Measurements from ENCODE around the gene AGL. TPM values are rescaled to one million over a fixed set of nuclear protein-coding genes. Genes with fewer than 3 reads are reported as not detected.

AGL gene
- 45.4 TPM for total RNA-seq

DNA sequence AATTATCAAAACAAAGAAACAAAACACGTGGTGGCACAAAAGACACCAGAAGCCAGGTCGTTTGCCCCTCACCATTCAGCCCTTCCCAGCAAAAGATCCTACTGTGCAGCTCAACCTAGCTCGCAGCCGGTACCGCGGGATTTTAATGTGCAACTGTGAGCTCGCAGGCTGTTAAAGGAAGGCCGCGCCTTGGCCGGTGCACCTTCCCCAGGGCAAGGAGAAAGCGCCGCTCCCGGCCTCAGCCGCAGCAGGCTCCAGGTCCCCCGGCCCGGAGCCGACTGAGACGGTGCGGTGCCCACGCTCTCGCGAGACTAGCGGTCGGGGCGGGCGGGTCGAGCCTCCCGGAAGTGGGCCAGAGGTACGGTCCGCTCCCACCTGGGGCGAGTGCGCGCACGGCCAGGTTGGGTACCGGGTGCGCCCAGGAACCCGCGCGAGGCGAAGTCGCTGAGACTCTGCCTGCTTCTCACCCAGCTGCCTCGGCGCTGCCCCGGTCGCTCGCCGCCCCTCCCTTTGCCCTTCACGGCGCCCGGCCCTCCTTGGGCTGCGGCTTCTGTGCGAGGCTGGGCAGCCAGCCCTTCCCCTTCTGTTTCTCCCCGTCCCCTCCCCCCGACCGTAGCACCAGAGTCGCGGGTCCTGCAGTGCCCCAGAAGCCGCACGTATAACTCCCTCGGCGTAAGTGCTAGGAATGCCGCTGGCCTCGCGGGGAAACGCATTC lies at the start of gene AGL:
Gene AGL, plus strand, starts transcription at position 618 of the 715 bp plus-strand sequence. CDS start 682 bp downstream, outside the sequence.

DNA sequence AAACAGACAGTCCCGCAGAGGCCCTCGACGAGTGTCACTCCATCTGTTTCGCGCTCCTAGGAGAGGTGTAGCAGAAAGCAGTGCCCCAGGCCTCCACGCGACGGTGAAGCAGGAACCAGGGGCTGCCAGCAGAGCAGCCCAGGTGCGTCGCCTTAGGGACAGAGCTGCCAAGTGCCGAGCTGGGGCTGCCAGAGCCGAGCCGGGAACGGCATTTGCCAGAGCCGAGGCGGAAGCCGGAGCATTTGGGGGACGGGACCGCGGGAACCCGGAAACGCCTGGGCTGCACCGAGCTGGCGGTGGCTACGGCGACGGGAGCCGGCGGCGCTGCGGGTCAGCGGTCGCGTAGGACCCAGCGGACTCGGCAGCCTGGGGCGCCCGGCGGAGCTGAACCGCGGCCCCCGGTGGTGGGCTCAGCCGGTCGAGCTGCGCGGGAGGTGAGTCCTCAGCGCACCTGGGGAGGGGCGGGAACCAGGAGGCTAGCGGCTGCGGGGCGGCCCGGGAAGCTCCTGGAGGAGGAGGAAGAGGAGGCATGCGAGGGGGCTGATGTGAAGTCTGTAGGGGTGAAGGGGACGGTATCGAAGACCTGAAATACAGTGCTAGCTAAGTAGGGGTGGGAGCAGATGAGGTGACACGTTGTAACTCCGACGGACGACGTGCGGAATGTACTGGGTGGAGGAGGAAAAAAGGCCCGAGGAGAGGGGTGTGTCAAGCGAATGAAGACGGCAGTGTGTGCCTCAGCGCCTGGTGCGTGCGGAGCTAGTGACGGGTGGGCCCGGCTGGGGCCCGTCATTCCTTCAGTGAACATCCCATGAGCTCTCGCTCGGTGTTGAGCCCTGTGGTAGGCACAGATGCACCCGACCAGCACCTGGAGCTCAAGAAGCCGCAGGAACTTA lies 119.8 kb downstream of the AGL start, which contains the start of gene SLC35A3:
Gene SLC35A3, plus strand, starts transcription at position 268 of the 893 bp plus-strand sequence. CDS start 23,559 bp downstream, outside the sequence.

Small RNA genes lying within 50 kb of the gene (small RNA-seq; reads per million reads assigned to genes)
- not detected for gene AC096949.1 (ENCODE audit: low replicate concordance)

Other genes with a start within 250 kb of the AGL start
- gene PALMD, start 204.2 kb upstream of the AGL start, total RNA-seq = 49.1 TPM
- gene FRRS1, start 83.7 kb upstream of the AGL start, total RNA-seq = 1.9 TPM
- gene SLC35A3, start 119.6 kb downstream of the AGL start, total RNA-seq = 47.9 TPM

Data from parietal lobe (tissue), 2 donors.